K562 (cell line): ENCODE data around the gene TPRG1L. TPM values are rescaled to one million over a fixed set of nuclear protein-coding genes. Genes with fewer than 3 reads are reported as not detected.
A peak's percentile ranks its signal among the peaks of the same experiment; 100 is the strongest.

Source experiments
- AFF1 ChIP-seq, 2 experiments: fragments of 450-650 bp; IDR thresholded peaks; 2 replicates each; pipeline ENCODE4 v1.6.1; 2018; ENCODE audit warnings: mild to moderate bottlenecking in 2 of 2, low read depth in 1 of 2; ENCODE audit not compliant: partially characterized antibody in 2 of 2
- BRD9 ChIP-seq: fragments of 450-650 bp; IDR thresholded peaks from 2 replicates; pipeline ENCODE4 v1.6.1; 2018; ENCODE audit warnings: low read depth; ENCODE audit not compliant: partially characterized antibody
- CXXC5 ChIP-seq: fragments of 250-450 bp; sonication (Bioruptor Pico); IDR thresholded peaks from 2 replicates; pipeline ENCODE4 v1.8.0; 2022; ENCODE audit warnings: inconsistent platforms, mild to moderate bottlenecking, moderate library complexity
- E2F3 ChIP-seq: fragments of 250-450 bp; sonication (Bioruptor Pico); IDR thresholded peaks from 2 replicates; pipeline ENCODE4 v1.4.0; 2020; ENCODE audit warnings: mild to moderate bottlenecking
- E2F5 ChIP-seq: sonication (generic); formaldehyde crosslinking; IDR thresholded peaks from 2 replicates; pipeline ENCODE4 v1.8.0; 2022; ENCODE audit warnings: mild to moderate bottlenecking, missing genetic modification reagents
- FOXM1 ChIP-seq, 2 experiments: fragments of 450-650 bp in 1 of 2; sonication (generic) in 1 of 2; formaldehyde crosslinking in 1 of 2; IDR thresholded peaks; 2 replicates each; pipeline versions ENCODE4 v1.6.1 to v1.9.0; 2017 to 2022; ENCODE audit warnings: low read depth in 2 of 2, mild to moderate bottlenecking in 2 of 2, missing genetic modification reagents in 1 of 2, moderate library complexity in 1 of 2
- HMGN3 ChIP-seq: IDR thresholded peaks from 2 replicates; pipeline ENCODE4 v1.6.1; 2011; ENCODE audit warnings: borderline replicate concordance, low read depth, mild to moderate bottlenecking, mixed read lengths, low read length; ENCODE audit not compliant: insufficient read length; ENCODE audit errors: extremely low read depth
- NKRF ChIP-seq: fragments of 450-650 bp; IDR thresholded peaks from 2 replicates; pipeline ENCODE4 v1.6.1; 2016; ENCODE audit warnings: borderline replicate concordance
- SAFB ChIP-seq: fragments of 200-400 bp; formaldehyde crosslinking; IDR thresholded peaks from 2 replicates; pipeline ENCODE4 v1.6.1; 2017; ENCODE audit warnings: low read depth, low read length, borderline replicate concordance
- SMARCA4 ChIP-seq: fragments of 450-650 bp; IDR thresholded peaks from 2 replicates; pipeline ENCODE4 v1.6.1; 2016
- SMC3 ChIP-seq: conservative IDR thresholded peaks from 2 replicates; pipeline ENCODE4 v1.6.1; 2011; ENCODE audit warnings: low read depth, low read length, improper control_type of control experiment; ENCODE audit not compliant: insufficient read depth
- TEAD1 ChIP-seq, 2 experiments: fragments of 450-650 bp in 1 of 2; sonication (generic) in 1 of 2; formaldehyde crosslinking; IDR thresholded peaks; 2 replicates each; pipeline versions ENCODE4 v1.4.0 to v1.8.0; 2020 to 2022; ENCODE audit warnings: mild to moderate bottlenecking in 2 of 2, missing genetic modification reagents in 1 of 2
- TRIM28 ChIP-seq: fragments of 450-650 bp; IDR thresholded peaks from 2 replicates; pipeline ENCODE4 v1.6.1; 2017
- ZBTB17 ChIP-seq: fragments of 450-650 bp; formaldehyde crosslinking; IDR thresholded peaks from 2 replicates; pipeline ENCODE4 v1.4.0; 2020; ENCODE audit warnings: mild to moderate bottlenecking
- polyA plus RNA-seq, 8 experiments: library from polyadenylated mRNA; depleted of rRNA in 4 of 8; stranded (reverse) in 5 of 8; unstranded in 3 of 8; fragments of >200 nt; fragmentation: Nextera tagmentation in 2 of 8; fragmentation: Illumina TruSeq in 1 of 8; extraction: Ambion mirVana in 2 of 8; extraction: Trizol in 1 of 8; gene quantifications; 2 replicates each; pipeline versions ENCODE4 v1.2.1 to v1.2.3, GENCODE V29; 2011 to 2014; ENCODE audit warnings: inconsistent platforms in 1 of 8, missing spikeins in 1 of 8
- total RNA-seq, 7 experiments: library from RNA; depleted of rRNA in 6 of 7; stranded (reverse); fragments of >200 nt in 6 of 7; fragmentation: Illumina TruSeq in 2 of 7; extraction: Trizol in 2 of 7; gene quantifications; 2 replicates each; pipeline versions ENCODE4 v1.2.1 to v1.2.3, GENCODE V29; 2011 to 2021; ENCODE audit warnings: low replicate concordance in 1 of 7

The TPRG1L gene
- total and polyA plus RNA-seq, 9 of the 15 experiments (the other 6 are each of a cell fraction or from before 2014, with no cell fraction given): 1.6 to 11.0 (median 6.2) TPM

- peak in 1 of 2 experiments; percentile 65 for TF ChIP-seq AFF1 (IDR thresholded peaks at IDR 0.05; ENCODE audit: low read depth in 1 of 2, partially characterized antibody in 2 of 2)
- 0 out of 2 replicates have a peak, but pooled peaks have one; percentile 51 for TF ChIP-seq E2F3
- no peak for TF ChIP-seq FOXM1 (IDR thresholded peaks at IDR 0.05; ENCODE audit: low read depth)
- no peak for TF ChIP-seq FOXM1 (CRISPR knock-in tag; IDR thresholded peaks at IDR 0.05; ENCODE audit: low read depth)
- no peak for TF ChIP-seq BRD9
- TF ChIP-seq SAFB: no peak
- TF ChIP-seq SMARCA4: no peak
- TF ChIP-seq CXXC5 (CRISPR knock-in tag): peak; percentile 88
- TF ChIP-seq NKRF: peak; percentile 50; the same call in 1 of the 2 replicates
- TF ChIP-seq HMGN3: peak; percentile 64
- TF ChIP-seq E2F5: no peak
- TF ChIP-seq SMC3: no peak
- peak in 1 of 2 experiments; percentile 72; a peak in 1 of 4 replicates for TF ChIP-seq TEAD1 (CRISPR knock-in tag; IDR thresholded peaks at IDR 0.05)
- TF ChIP-seq TRIM28: no peak
- TF ChIP-seq ZBTB17 (CRISPR knock-in tag): peak; percentile 48; the same call in 1 of the 2 replicates
Measured at GRCh38 chr1:3649342-3650247, 24.8 kb downstream of the TPRG1L start, which contains the start of gene WRAP73 (continued).
